ENCODE results near the gene HOXD9. TPM values are rescaled to one million over a fixed set of nuclear protein-coding genes. Genes with fewer than 3 reads are reported as not detected.

The HOXD9 gene
- polyA plus RNA-seq, 3 donors = not detected

DNA sequence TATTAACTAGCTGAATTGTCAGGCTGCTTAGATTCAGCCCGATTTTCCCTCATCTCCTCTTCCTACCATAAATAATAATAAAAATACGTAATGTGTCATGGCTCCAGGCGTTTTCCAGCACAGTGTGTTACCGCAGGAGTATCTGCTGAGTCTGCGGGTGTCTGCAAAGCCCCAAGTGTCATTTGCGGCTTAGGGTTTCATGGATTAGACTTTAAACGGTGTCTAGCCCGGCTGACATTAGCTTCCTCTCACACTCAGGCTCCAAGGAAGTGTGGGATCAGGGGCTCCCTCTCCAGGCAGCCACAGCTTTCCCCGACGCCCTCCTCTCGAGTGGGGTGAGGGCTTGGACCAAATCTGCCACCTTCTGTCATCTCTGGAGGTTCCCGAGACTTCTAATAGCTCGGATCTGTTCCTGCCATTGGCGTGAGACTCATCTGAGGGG is 51.9 kb downstream of the HOXD9 start:
- H3K9me3 Mint-ChIP-seq = peaks cover 0 to 34% (median 12%) of the 10 kb centered on the region in 7 donors
- H3K4me3 Mint-ChIP-seq = peak overlapping the region in 1 of 2 donors; percentile 61
- TF ChIP-seq, protein P1, sequence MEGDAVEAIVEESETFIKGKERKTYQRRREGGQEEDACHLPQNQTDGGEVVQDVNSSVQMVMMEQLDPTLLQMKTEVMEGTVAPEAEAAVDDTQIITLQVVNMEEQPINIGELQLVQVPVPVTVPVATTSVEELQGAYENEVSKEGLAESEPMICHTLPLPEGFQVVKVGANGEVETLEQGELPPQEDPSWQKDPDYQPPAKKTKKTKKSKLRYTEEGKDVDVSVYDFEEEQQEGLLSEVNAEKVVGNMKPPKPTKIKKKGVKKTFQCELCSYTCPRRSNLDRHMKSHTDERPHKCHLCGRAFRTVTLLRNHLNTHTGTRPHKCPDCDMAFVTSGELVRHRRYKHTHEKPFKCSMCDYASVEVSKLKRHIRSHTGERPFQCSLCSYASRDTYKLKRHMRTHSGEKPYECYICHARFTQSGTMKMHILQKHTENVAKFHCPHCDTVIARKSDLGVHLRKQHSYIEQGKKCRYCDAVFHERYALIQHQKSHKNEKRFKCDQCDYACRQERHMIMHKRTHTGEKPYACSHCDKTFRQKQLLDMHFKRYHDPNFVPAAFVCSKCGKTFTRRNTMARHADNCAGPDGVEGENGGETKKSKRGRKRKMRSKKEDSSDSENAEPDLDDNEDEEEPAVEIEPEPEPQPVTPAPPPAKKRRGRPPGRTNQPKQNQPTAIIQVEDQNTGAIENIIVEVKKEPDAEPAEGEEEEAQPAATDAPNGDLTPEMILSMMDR (IDR thresholded peaks at IDR 0.05) = no peak
- Histone ChIP-seq H3K27me3 (ENCODE audit: control insufficient read depth in 2 of 2, insufficient read depth in 2 of 2, low read length in 2 of 2) (peaks cover 92 to 100% of the 10 kb centered on the region in 2 donors), H2AFZ (ENCODE audit: insufficient read depth, low read depth, low read length, poor library complexity, severe bottlenecking) (no peak overlapping the region), H3K9me3 (replicated peaks in 1 of 2; ENCODE audit: control insufficient read depth in 1 of 2, insufficient read depth in 1 of 2, low read length in 2 of 2) (peaks cover 0 to 39% of the 10 kb centered on the region in 2 donors), H3K36me3 (replicated peaks in 1 of 2; ENCODE audit: control insufficient read depth in 1 of 2, insufficient read depth in 2 of 2, low read length in 2 of 2) (no peaks in the 10 kb centered on the region), H3K4me2 (replicated peaks; ENCODE audit: extremely low read depth, low read length, poor library complexity, severe bottlenecking) (no peak overlapping the region), H3K9ac (ENCODE audit: insufficient read depth, low read length, poor library complexity, severe bottlenecking) (no peak overlapping the region), H3K4me1 (ENCODE audit: control insufficient read depth in 1 of 2, insufficient read depth in 2 of 2, low read length in 2 of 2) (no peaks in the 10 kb centered on the region), H3K4me3 (replicated peaks in 1 of 3; ENCODE audit: low read depth in 2 of 3, low read length in 3 of 3) (no peak overlapping the region), H4K20me1 (ENCODE audit: insufficient read depth, low read length) (no peaks in the 10 kb centered on the region), H3K79me2 (ENCODE audit: insufficient read depth, low read length) (no peaks in the 10 kb centered on the region), H3K27ac (ENCODE audit: low read depth in 1 of 2, low read length in 2 of 2) (no peak overlapping the region)
- peaks cover 97 to 100% (median 100%) of the 10 kb centered on the region in 3 donors for H3K27me3 Mint-ChIP-seq (ENCODE audit: low read depth in 3 of 3)
- intact Hi-C loops (cut with micrococcal nuclease) = no loop called here
- DNase-seq = no peak
- peaks cover 7% of the 10 kb centered on the region for H3K4me1 Mint-ChIP-seq
- WGBS (ENCODE audit: insufficient coverage) = 3% methylated on average over 11 of the region's 14 CpGs
- no peaks in the 10 kb centered on the region for H3K36me3 Mint-ChIP-seq
- H3K27ac Mint-ChIP-seq = no peak overlapping the region

Small RNA genes within 50 kb of the gene (small RNA-seq; reads per million reads assigned to genes)
- not detected for gene MIR10B (ENCODE audit: insufficient read length, low read depth)

Other genes starting within 250 kb of the HOXD9 start
- 10 to 100 TPM in 2 of 3 donors, 1 to 10 TPM in 1; 8.1 to 15.3 (median 11.7) TPM for gene LNPK, start 120.5 kb upstream of the HOXD9 start, polyA plus RNA-seq
- gene EVX2, start 38.8 kb upstream of the HOXD9 start, polyA plus RNA-seq = not detected
- gene HOXD13, start 30.0 kb upstream of the HOXD9 start, polyA plus RNA-seq = not detected
- not detected for gene HOXD12, start 22.9 kb upstream of the HOXD9 start, polyA plus RNA-seq
- gene HOXD11, start 15.4 kb upstream of the HOXD9 start, polyA plus RNA-seq = not detected
- gene HOXD10, start 5.9 kb upstream of the HOXD9 start, polyA plus RNA-seq = not detected
- not detected for gene HOXD8, start 7.0 kb downstream of the HOXD9 start, polyA plus RNA-seq
- gene HOXD4, start 28.8 kb downstream of the HOXD9 start, polyA plus RNA-seq = not detected
- gene HOXD3, start 34.6 kb downstream of the HOXD9 start, polyA plus RNA-seq = not detected
- not detected for gene HOXD1, start 65.9 kb downstream of the HOXD9 start, polyA plus RNA-seq
- gene MTX2, start 146.7 kb downstream of the HOXD9 start, polyA plus RNA-seq = 1 to 10 TPM; 7.6 to 9.8 (median 7.6) TPM

Measured in CD14-positive monocyte (primary cell).